MV-4-11 (cell line): ENCODE measurements around the gene SERPINA1.
A peak's percentile ranks its signal among the peaks of the same experiment; 100 is the strongest.
"Not testable (repeated sequence)": the region's sequence is repeated elsewhere in the genome, so short reads cannot be mapped to it uniquely, and the experiment has no call there.

Experiments used
- DNase-seq: peaks from one replicate; lab custom pipeline; 2025; lab: John Stamatoyannopoulos, UW

Gene SERPINA1

GRCh38 chr14:94388384-94389103, at the start of gene SERPINA1:
SERPINA1 (minus strand) TSS chr14:94388602; CDS start chr14:94383237, 5,365 bp downstream.
- DNase-seq, result no peak

GRCh38 chr14:94428610-94429009, 40.2 kb upstream of the SERPINA1 start:
- no peak for DNase-seq

GRCh38 chr14:94427016-94427613, 38.7 kb upstream of the SERPINA1 start:
- peak; percentile 14 for DNase-seq

- DNase-seq, result no peak
Observed at GRCh38 chr14:94426526-94426925, 38.1 kb upstream of the SERPINA1 start.

- DNase-seq, result no peak
Observed at GRCh38 chr14:94424371-94424770, 36.0 kb upstream of the SERPINA1 start.

- DNase-seq, result peak; percentile 72
Observed at GRCh38 chr14:94423453-94424056, 35.2 kb upstream of the SERPINA1 start.

- DNase-seq, result no peak
Observed at GRCh38 chr14:94421316-94421715, 32.9 kb upstream of the SERPINA1 start.

GRCh38 chr14:94417497-94418205, 29.2 kb upstream of the SERPINA1 start:
- not testable (repeated sequence) for DNase-seq

GRCh38 chr14:94412671-94413638, 24.6 kb upstream of the SERPINA1 start:
- no peak for DNase-seq

GRCh38 chr14:94411638-94412037, 23.2 kb upstream of the SERPINA1 start:
- no peak for DNase-seq

GRCh38 chr14:94409430-94409829, 21.0 kb upstream of the SERPINA1 start:
- not testable (repeated sequence) for DNase-seq

GRCh38 chr14:94408546-94409095, 20.2 kb upstream of the SERPINA1 start:
- DNase-seq, result no peak

GRCh38 chr14:94407906-94408305, 19.5 kb upstream of the SERPINA1 start:
- DNase-seq, result no peak

GRCh38 chr14:94406910-94407309, 18.5 kb upstream of the SERPINA1 start:
- DNase-seq, result no peak

GRCh38 chr14:94405486-94405885, 17.1 kb upstream of the SERPINA1 start:
- DNase-seq, result peak; percentile 39

- no peak for DNase-seq
Observed at GRCh38 chr14:94404561-94404960, 16.2 kb upstream of the SERPINA1 start.

GRCh38 chr14:94403312-94403932, 15.0 kb upstream of the SERPINA1 start:
- no peak for DNase-seq

- no peak for DNase-seq
Observed at GRCh38 chr14:94401083-94401482, 12.7 kb upstream of the SERPINA1 start.

GRCh38 chr14:94400422-94400841, 12.0 kb upstream of the SERPINA1 start:
- DNase-seq, result no peak

GRCh38 chr14:94398536-94398935, 10.1 kb upstream of the SERPINA1 start:
- DNase-seq, result no peak

GRCh38 chr14:94398182-94398479, 9.7 kb upstream of the SERPINA1 start:
- no peak for DNase-seq
